Psoas muscle (tissue), 8 donors: ENCODE measurements around the gene CHID1. TPM values are rescaled to one million over a fixed set of nuclear protein-coding genes. Genes with fewer than 3 reads are reported as not detected.

ENCODE experiments used
- ATAC-seq, 4 donors: fragments of 200-7000 bp; cut with Tn5 transposase; one replicate each; pipeline ENCODE4 v1.9.1; 2020; ENCODE audit warnings: moderate library complexity in 3 of 4, mild to moderate bottlenecking in 2 of 4
- DNase-seq, 2 donors: peaks; one replicate each; pipeline ENCODE4 v3.0.0-alpha.2; 2020
- H3K27ac ChIP-seq: fragments of 200-600 bp; one replicate; pipeline ENCODE4 v1.8.0; 2022
- H3K27me3 ChIP-seq, 3 donors: fragments of 200-600 bp in 1 of 3; one replicate each; pipeline versions ENCODE4 v1.6.1 to v1.8.0; 2013 to 2022; ENCODE audit warnings: low read length in 2 of 3, mild to moderate bottlenecking in 2 of 3, moderate library complexity in 1 of 3; ENCODE audit not compliant: insufficient read depth in 3 of 3
- H3K36me3 ChIP-seq, 2 donors: fragments of 200-600 bp in 1 of 2; one replicate each; pipeline versions ENCODE4 v1.6.1 to v1.8.0; 2013 to 2022; ENCODE audit warnings: low read depth in 1 of 2, mild to moderate bottlenecking in 1 of 2, moderate library complexity in 1 of 2; ENCODE audit not compliant: insufficient read depth in 1 of 2
- H3K4me1 ChIP-seq: fragments of 200-600 bp; one replicate; pipeline ENCODE4 v1.8.0; 2022
- H3K4me3 ChIP-seq: fragments of 200-600 bp; one replicate; pipeline ENCODE4 v1.8.0; 2022; ENCODE audit warnings: mild to moderate bottlenecking
- H3K9me3 ChIP-seq: fragments of 200-600 bp; one replicate; pipeline ENCODE4 v1.8.0; 2022
- WGBS, 3 donors: extraction: QIAGEN DNeasy Blood & Tissue Kit; methylation state at CpG; one replicate each; pipeline versions ENCODE4 v1.1.6 to v1.1.7; 2013; 5-methylcytosine and 5-hydroxymethylcytosine counted together
- intact Hi-C, 2 donors: fragments of 100-400 bp; cut with DNase I; formaldehyde crosslinking; loops; one replicate each; pipeline versions ENCODE4 v1.11.0 to v1.14.2; 2022
- polyA plus RNA-seq, 3 donors: library from polyadenylated mRNA; stranded (reverse); fragments of 200-250 nt; gene quantifications; one replicate each; pipeline ENCODE4 v1.2.3, GENCODE V29; 2013
- total RNA-seq, 4 donors: library from RNA; stranded (reverse); fragmentation: NEBNext Ultra II Directional in 2 of 4; extraction: Animal tissue kit (Norgen Biotek cat#: 25700) in 2 of 4; gene quantifications; one replicate each; pipeline versions ENCODE4 v1.2.1 to v1.2.4, GENCODE V29; 2021 to 2023
- TF ChIP-seq, protein P1 (sequence below): fragments of 200-600 bp; IDR thresholded peaks from one replicate; pipeline ENCODE4 v1.8.0; 2022; ENCODE audit warnings: antibody characterized with exemption
- donor health status: healthy with polysubstance abuse.
- donor health status: DM: no; HTN: no; CAD: no; lungs with moderate emphysema.
- donor health status: Bipolar disorder and iron deficiency.
- donor health status: healthy.
- donor health status: DM: yes; HTN: yes; CAD: no.
- donor health status: DM: no; HTN: no; CAD: no.
- donor health status: DM: no; HTN: no; CAD: no.
- donor health status: DM: yes; HTN: yes; CAD: no.

Gene CHID1
- total and polyA plus RNA-seq, 7 donors, result 25.5 to 44.5 (median 34.3) TPM

DNA sequence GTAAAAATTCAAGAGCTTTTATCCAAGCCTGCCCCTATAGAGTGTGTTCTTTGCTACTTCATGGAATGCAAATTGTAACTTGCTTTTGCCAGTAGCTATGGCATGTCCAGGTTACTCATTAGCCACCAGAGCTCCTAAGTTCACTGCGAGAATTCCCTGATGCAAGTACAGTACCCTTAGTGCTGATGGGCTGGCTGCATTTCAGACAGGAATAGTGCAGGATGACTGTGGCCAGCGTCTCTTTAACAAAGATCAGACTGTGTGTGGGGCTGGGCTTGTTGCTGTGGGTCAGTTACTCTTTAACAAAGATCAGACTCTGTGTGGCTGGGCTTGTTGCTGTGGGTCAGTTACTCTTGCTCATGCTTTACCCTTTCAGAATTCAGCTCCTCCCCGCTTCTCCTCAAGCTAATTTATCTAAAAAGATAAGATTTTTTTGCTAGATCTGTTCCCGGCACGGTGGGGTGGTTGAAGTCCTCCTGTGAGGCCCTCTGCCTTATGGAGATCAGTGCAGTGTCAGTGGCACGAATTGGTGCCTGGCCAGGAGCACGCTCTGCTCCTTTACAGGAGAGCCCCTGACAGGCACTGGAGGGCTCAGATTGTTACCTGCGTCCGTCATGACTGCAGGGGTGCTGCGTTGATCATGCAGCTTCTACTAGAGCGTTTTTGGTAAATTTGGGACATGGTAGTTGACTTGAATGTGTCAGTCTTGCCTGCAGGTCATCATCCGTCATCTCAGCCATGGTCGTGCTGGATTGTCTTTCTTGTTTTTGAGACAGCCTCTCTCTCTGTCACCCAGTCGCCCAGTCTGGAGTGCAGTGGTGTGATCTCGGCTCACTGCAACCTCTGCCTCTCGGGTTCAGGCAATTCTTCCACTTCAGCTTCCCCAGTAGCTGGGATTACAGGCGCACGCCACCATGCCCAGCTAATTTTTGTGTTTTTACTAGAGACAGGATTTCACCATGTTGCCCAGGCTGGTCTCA is 42.1 kb upstream of the CHID1 start:
- ATAC-seq, result peak; percentile 19 to 63 (median 36)
- no peak overlapping the region for H3K4me3 ChIP-seq
- WGBS, 3 donors, result 83 to 88% (median 85%) methylated on average over 18 of the region's 18 CpGs
- no peaks in the 10 kb centered on the region for H3K36me3 ChIP-seq
- H3K9me3 ChIP-seq, result no peaks in the 10 kb centered on the region
- TF ChIP-seq, protein P1, sequence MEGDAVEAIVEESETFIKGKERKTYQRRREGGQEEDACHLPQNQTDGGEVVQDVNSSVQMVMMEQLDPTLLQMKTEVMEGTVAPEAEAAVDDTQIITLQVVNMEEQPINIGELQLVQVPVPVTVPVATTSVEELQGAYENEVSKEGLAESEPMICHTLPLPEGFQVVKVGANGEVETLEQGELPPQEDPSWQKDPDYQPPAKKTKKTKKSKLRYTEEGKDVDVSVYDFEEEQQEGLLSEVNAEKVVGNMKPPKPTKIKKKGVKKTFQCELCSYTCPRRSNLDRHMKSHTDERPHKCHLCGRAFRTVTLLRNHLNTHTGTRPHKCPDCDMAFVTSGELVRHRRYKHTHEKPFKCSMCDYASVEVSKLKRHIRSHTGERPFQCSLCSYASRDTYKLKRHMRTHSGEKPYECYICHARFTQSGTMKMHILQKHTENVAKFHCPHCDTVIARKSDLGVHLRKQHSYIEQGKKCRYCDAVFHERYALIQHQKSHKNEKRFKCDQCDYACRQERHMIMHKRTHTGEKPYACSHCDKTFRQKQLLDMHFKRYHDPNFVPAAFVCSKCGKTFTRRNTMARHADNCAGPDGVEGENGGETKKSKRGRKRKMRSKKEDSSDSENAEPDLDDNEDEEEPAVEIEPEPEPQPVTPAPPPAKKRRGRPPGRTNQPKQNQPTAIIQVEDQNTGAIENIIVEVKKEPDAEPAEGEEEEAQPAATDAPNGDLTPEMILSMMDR, result no peak
- H3K27ac ChIP-seq, result no peak overlapping the region
- no peaks in the 10 kb centered on the region for H3K27me3 ChIP-seq
- no peak for DNase-seq
- intact Hi-C loops, result no loop called here
- peaks cover 13% of the 10 kb centered on the region for H3K4me1 ChIP-seq

DNA sequence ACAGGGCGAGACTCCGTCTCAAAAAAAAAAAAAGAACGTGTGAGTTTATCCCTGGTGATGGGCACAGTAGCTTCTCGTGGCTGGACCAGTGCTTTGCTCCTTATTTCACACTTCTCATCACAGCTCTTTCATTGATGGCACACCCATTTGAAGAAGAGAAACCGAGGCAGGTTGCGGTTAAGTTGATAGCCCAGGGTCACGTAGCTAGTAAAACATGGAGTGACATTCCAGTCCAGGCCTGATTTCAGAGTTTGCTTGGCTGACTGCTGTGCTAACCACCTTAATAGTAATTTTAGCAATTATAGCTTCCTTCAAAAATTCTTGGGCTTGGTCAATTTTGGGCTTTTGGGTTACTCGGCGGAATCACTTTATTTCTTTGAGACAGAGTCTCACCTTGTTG is 40.9 kb upstream of the CHID1 start:
- H3K9me3 ChIP-seq, result no peaks in the 10 kb centered on the region
- WGBS, 3 donors, result 94 to 96% (median 95%) methylated on average over 9 of the region's 9 CpGs
- peaks cover 0 to 8% of the 10 kb centered on the region in 2 donors for H3K36me3 ChIP-seq
- no peak overlapping the region for H3K27ac ChIP-seq
- ATAC-seq, result no peak
- no peak for DNase-seq
- intact Hi-C loops, result no loop called here
- no peaks in the 10 kb centered on the region for H3K27me3 ChIP-seq
- TF ChIP-seq, protein P1, result no peak
- no peak overlapping the region for H3K4me3 ChIP-seq
- peaks cover 13% of the 10 kb centered on the region for H3K4me1 ChIP-seq

DNA sequence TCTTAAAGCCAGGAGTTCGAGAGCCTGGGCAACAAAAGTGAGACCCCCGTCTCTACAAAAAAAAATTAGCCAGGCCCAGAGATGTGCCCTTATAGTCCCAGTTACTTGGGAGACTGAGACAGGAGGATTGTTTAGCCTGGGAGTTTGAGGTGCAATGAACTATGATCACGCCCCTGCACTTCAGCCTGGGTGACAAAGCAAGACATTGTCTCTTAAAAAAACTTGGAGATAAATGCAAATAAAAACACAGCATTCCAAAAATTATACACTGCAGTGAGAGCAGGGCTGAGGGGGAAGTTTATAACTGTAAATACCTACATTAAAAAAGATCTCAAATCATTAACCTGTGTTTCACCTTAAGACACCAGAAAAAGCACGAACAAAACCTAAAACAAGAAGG is 37.1 kb upstream of the CHID1 start:
- no peaks in the 10 kb centered on the region for H3K27me3 ChIP-seq
- TF ChIP-seq, protein P1, result no peak
- WGBS, 3 donors, result 95 to 96% (median 95%) methylated on average over 4 of the region's 4 CpGs
- no peak overlapping the region for H3K4me3 ChIP-seq
- H3K27ac ChIP-seq, result no peak overlapping the region
- H3K36me3 ChIP-seq, result peaks cover 0 to 24% of the 10 kb centered on the region in 2 donors
- intact Hi-C loops, result no loop called here
- ATAC-seq (no peak), DNase-seq (no peak)
- no peaks in the 10 kb centered on the region for H3K9me3 ChIP-seq
- H3K4me1 ChIP-seq, result peaks cover 10% of the 10 kb centered on the region

DNA sequence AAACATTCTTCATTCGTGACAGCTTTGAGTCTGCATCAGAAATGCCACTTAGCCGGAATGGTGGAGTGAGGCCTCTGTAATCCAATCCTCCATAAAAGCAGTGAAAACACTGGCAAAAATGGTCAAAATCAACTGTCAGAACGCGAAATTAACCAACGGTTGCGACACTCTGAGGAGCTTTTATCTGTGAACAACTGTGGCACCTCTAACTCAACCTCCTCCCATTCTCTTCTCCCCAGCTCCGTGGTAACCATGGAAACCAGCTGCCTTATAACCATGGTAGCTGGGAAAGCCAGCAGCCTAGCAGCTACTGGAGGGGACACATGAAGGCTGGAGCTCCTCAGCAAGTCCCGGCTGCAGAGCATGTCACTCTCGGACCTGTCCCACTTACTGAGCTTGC is 35.4 kb upstream of the CHID1 start:
- ATAC-seq, result no peak
- Histone ChIP-seq H3K9me3 (no peaks in the 10 kb centered on the region), H3K27ac (no peak overlapping the region), H3K4me3 (no peak overlapping the region), H3K36me3 (peaks cover 0 to 24% of the 10 kb centered on the region in 2 donors), H3K4me1 (peaks cover 20% of the 10 kb centered on the region), H3K27me3 (no peaks in the 10 kb centered on the region)
- 70 to 77% (median 71%) methylated on average over 9 of the region's 9 CpGs for WGBS, 3 donors
- no peak for DNase-seq
- intact Hi-C loops, result no loop called here
- TF ChIP-seq, protein P1, result no peak
